OCI-LY7 (cell line): ENCODE results near the gene DTWD1.

Source experiments
- EZH2phosphoT487 ChIP-seq: fragments of 200-600 bp; sonication (generic); IDR thresholded peaks from 2 replicates; pipeline ENCODE4 v1.6.1; 2018; ENCODE audit warnings: low read depth, borderline replicate concordance, mild to moderate bottlenecking, mixed run types, antibody characterized with exemption, low read length, moderate library complexity, mixed read lengths
- TF ChIP-seq, protein P1 (sequence below): fragments of 200-600 bp; sonication (generic); conservative IDR thresholded peaks from 2 replicates; pipeline ENCODE4 v1.5.1; 2014; ENCODE audit warnings: mild to moderate bottlenecking, antibody characterized with exemption, low read length, moderate library complexity, mixed read lengths

DNA sequence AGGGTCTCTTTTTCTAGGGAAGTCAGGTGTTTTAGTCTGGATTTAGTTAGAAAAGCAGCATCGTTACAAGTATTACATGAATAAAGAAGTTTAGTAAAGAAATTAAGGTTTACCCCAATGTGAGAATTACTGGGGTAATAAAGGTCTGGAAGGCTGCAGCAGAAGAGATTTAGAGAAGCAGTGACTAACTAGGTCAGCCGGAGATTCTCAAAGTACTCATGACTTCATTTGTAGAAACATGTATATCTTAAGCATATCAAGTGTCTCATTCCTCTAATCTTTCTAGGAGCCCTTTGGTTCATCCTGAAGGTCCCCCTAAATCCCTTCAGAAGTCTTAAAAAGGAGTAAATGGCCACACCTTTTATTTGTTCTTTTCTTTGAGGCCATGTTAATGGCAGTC, 26.0 kb downstream of the DTWD1 start:
- TF ChIP-seq, protein P1, sequence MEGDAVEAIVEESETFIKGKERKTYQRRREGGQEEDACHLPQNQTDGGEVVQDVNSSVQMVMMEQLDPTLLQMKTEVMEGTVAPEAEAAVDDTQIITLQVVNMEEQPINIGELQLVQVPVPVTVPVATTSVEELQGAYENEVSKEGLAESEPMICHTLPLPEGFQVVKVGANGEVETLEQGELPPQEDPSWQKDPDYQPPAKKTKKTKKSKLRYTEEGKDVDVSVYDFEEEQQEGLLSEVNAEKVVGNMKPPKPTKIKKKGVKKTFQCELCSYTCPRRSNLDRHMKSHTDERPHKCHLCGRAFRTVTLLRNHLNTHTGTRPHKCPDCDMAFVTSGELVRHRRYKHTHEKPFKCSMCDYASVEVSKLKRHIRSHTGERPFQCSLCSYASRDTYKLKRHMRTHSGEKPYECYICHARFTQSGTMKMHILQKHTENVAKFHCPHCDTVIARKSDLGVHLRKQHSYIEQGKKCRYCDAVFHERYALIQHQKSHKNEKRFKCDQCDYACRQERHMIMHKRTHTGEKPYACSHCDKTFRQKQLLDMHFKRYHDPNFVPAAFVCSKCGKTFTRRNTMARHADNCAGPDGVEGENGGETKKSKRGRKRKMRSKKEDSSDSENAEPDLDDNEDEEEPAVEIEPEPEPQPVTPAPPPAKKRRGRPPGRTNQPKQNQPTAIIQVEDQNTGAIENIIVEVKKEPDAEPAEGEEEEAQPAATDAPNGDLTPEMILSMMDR: no peak
- no peak for TF ChIP-seq EZH2phosphoT487
